ENCODE data around the gene TRIM33. TPM values are rescaled to one million over a fixed set of nuclear protein-coding genes. Genes with fewer than 3 reads are reported as not detected.

Gene TRIM33
- total RNA-seq, 1 donor from 2014 or later, result 21.4 TPM

DNA sequence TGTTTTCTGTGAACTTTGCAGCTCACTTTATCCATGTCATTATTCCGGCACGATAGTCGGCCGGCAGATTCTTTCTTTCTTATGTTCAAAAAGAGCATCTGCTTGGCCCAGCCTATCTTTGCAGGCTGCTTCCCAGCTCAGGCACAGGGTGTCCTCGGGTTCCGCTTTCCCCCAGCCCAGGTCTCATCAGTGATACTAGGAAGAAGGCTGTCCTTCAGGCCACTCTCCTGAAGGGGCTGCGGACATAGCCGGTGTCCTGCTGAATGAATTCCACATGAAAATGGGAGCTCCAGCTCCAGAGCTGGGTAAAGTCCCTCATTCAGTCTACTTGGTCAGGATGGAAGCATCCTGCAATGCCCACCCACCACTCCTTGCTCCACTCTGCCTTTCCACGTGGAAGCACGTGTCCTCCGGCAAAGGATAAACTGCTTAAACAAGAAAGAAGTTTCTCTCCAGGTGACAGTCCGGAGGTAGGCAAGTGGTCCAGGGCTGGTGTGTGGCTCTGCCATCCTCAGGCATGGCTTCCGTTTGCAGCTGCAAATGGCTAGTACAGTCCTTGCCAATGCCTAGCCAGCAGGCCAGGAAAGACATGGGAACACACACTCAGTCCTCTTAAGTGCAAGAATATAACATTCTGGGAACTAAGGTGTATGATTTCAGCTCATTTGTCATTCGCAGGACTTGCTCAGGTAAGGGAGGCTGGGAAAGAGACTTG is 161.0 kb downstream of the TRIM33 start:
- Histone ChIP-seq H3K36me3 (ENCODE audit: control insufficient read depth in 3 of 3, insufficient read depth in 3 of 3, low read length in 3 of 3) (no peaks in the 10 kb centered on the region), H3K27ac (ENCODE audit: low read depth, low read length) (no peak overlapping the region), H3K4me1 (ENCODE audit: control insufficient read depth in 3 of 3, insufficient read depth in 3 of 3, low read length in 3 of 3) (peaks cover 14 to 23% (median 22%) of the 10 kb centered on the region in 3 donors)

GRCh38 chr1:114347431-114348209 is 163.4 kb downstream of the TRIM33 start:
- no peaks in the 10 kb centered on the region for H3K9me3 ChIP-seq (ENCODE audit: control insufficient read depth in 3 of 3, low read length in 3 of 3)
- H3K27me3 ChIP-seq (ENCODE audit: control insufficient read depth in 3 of 3, insufficient read depth in 3 of 3, low read length in 3 of 3), result peaks cover 0 to 3% (median 0%) of the 10 kb centered on the region in 3 donors
- peaks cover 7 to 18% (median 14%) of the 10 kb centered on the region in 3 donors for H3K4me1 ChIP-seq (ENCODE audit: control insufficient read depth in 3 of 3, insufficient read depth in 3 of 3, low read length in 3 of 3)
- H3K4me3 ChIP-seq (ENCODE audit: low read length in 3 of 3), result no peak overlapping the region
- no peak overlapping the region for H3K27ac ChIP-seq (ENCODE audit: low read depth, low read length)
- H3K9ac ChIP-seq (ENCODE audit: low read depth in 1 of 3, low read length in 3 of 3), result no peak overlapping the region
- no peaks in the 10 kb centered on the region for H3K36me3 ChIP-seq (ENCODE audit: control insufficient read depth in 3 of 3, insufficient read depth in 3 of 3, low read length in 3 of 3)

More for the DNA sequence above, 161.0 kb downstream of the TRIM33 start:
- H3K9me3 ChIP-seq (ENCODE audit: control insufficient read depth in 3 of 3, low read length in 3 of 3), result no peaks in the 10 kb centered on the region
- H3K27me3 ChIP-seq (ENCODE audit: control insufficient read depth in 3 of 3, insufficient read depth in 3 of 3, low read length in 3 of 3), result peaks cover 0 to 3% (median 0%) of the 10 kb centered on the region in 3 donors
- H3K9ac ChIP-seq (ENCODE audit: low read depth in 1 of 3, low read length in 3 of 3), result no peak overlapping the region
- no peak overlapping the region for H3K4me3 ChIP-seq (ENCODE audit: low read length in 3 of 3)

- peaks cover 12 to 18% (median 17%) of the 10 kb centered on the region in 3 donors for H3K4me1 ChIP-seq (ENCODE audit: control insufficient read depth in 3 of 3, insufficient read depth in 3 of 3, low read length in 3 of 3)
- peaks cover 0 to 3% (median 0%) of the 10 kb centered on the region in 3 donors for H3K27me3 ChIP-seq (ENCODE audit: control insufficient read depth in 3 of 3, insufficient read depth in 3 of 3, low read length in 3 of 3)
- peak overlapping the region; percentile 67 to 89 (median 83) for H3K4me3 ChIP-seq (ENCODE audit: low read length in 3 of 3)
- no peaks in the 10 kb centered on the region for H3K9me3 ChIP-seq (ENCODE audit: control insufficient read depth in 3 of 3, low read length in 3 of 3)
- H3K36me3 ChIP-seq (ENCODE audit: control insufficient read depth in 3 of 3, insufficient read depth in 3 of 3, low read length in 3 of 3), result no peaks in the 10 kb centered on the region
- no peak overlapping the region for H3K27ac ChIP-seq (ENCODE audit: low read depth, low read length)
- peak overlapping the region; percentile 52 to 82 (median 79) for H3K9ac ChIP-seq (ENCODE audit: low read depth in 1 of 3, low read length in 3 of 3)
Observed at GRCh38 chr1:114346480-114347029, 164.4 kb downstream of the TRIM33 start.

DNA sequence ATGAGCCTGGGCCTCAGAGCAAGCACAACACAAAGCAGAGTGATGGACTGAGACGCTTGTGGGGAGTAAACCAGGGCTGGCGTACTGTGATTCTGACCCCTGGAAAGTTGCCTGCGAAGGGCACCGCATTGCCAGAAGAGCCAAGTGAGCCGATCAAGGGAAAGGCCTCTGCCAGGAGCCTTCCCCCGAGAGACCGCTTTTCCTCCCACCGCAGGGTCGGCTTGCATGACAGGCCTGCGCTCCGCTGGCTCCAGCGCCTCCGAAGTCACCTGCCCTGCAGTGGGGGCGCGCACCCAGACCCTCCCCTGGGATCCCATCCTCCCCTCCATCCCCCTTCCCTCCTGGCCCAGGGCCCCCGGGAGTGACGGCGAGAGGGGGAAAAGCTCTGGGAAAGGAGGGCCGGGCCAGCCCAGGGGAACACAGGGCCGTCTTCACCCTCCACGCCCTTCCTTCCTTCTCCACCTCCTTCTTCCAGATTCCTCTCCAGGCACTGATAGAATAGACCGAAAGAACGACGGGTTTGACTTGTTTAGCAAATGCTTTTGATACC is 165.0 kb downstream of the TRIM33 start:
- H3K27me3 ChIP-seq (ENCODE audit: control insufficient read depth in 3 of 3, insufficient read depth in 3 of 3, low read length in 3 of 3), result peaks cover 0 to 3% (median 0%) of the 10 kb centered on the region in 3 donors
- peak overlapping the region; percentile 26 for H3K27ac ChIP-seq (ENCODE audit: low read depth, low read length)
- H3K4me1 ChIP-seq (ENCODE audit: control insufficient read depth in 3 of 3, insufficient read depth in 3 of 3, low read length in 3 of 3), result peaks cover 12 to 18% (median 17%) of the 10 kb centered on the region in 3 donors
- peak overlapping the region; percentile 52 to 82 (median 79) for H3K9ac ChIP-seq (ENCODE audit: low read depth in 1 of 3, low read length in 3 of 3)
- H3K4me3 ChIP-seq (ENCODE audit: low read length in 3 of 3), result peak overlapping the region; percentile 67 to 89 (median 83)
- H3K36me3 ChIP-seq (ENCODE audit: control insufficient read depth in 3 of 3, insufficient read depth in 3 of 3, low read length in 3 of 3), result no peaks in the 10 kb centered on the region
- no peaks in the 10 kb centered on the region for H3K9me3 ChIP-seq (ENCODE audit: control insufficient read depth in 3 of 3, low read length in 3 of 3)

- H3K36me3 ChIP-seq (ENCODE audit: control insufficient read depth in 3 of 3, insufficient read depth in 3 of 3, low read length in 3 of 3), result no peaks in the 10 kb centered on the region
- H3K9me3 ChIP-seq (ENCODE audit: control insufficient read depth in 3 of 3, low read length in 3 of 3), result no peaks in the 10 kb centered on the region
- H3K27ac ChIP-seq (ENCODE audit: low read depth, low read length), result no peak overlapping the region
Observed at GRCh38 chr1:114344656-114345055, 166.3 kb downstream of the TRIM33 start.

More at GRCh38 chr1:114344656-114345055, 166.3 kb downstream of the TRIM33 start:
- Histone ChIP-seq H3K27me3 (ENCODE audit: control insufficient read depth in 3 of 3, insufficient read depth in 3 of 3, low read length in 3 of 3) (no peaks in the 10 kb centered on the region), H3K9ac (ENCODE audit: low read depth in 1 of 3, low read length in 3 of 3) (no peak overlapping the region), H3K4me1 (ENCODE audit: control insufficient read depth in 3 of 3, insufficient read depth in 3 of 3, low read length in 3 of 3) (peaks cover 12 to 18% (median 17%) of the 10 kb centered on the region in 3 donors), H3K4me3 (ENCODE audit: low read length in 3 of 3) (no peak overlapping the region)

Small RNA genes within 50 kb of the gene (small RNA-seq; reads per million reads assigned to genes)
- not detected for gene RF00019

Other genes with a start within 250 kb of the TRIM33 start
- gene BCAS2, start 70.4 kb upstream of the TRIM33 start, total RNA-seq, result 11.0 TPM
- gene DENND2C, start 158.8 kb upstream of the TRIM33 start, total RNA-seq, result 7.8 TPM
- gene AMPD1, start 184.3 kb upstream of the TRIM33 start, total RNA-seq, result 40.7 TPM
- gene NRAS, start 205.6 kb upstream of the TRIM33 start, total RNA-seq, result 31.8 TPM
- gene CSDE1, start 246.8 kb upstream of the TRIM33 start, total RNA-seq, result 657 TPM